Measurements from ENCODE around the gene GPD1.
"Not testable (repeated sequence)": the region's sequence is repeated elsewhere in the genome, so short reads cannot be mapped to it uniquely, and the experiment has no call there.

GPD1 gene

GRCh38 chr12:50132505-50133135 lies 28.8 kb downstream of the GPD1 start:
- DNase-seq, result no peak

- DNase-seq, result no peak
Observed at GRCh38 chr12:50142993-50143392, 39.2 kb downstream of the GPD1 start.

- DNase-seq, result no peak
Observed at GRCh38 chr12:50145439-50145838, 41.6 kb downstream of the GPD1 start.

GRCh38 chr12:50147281-50147680 lies 43.5 kb downstream of the GPD1 start:
- no peak for DNase-seq

GRCh38 chr12:50148011-50148410 lies 44.2 kb downstream of the GPD1 start:
- DNase-seq, result not testable (repeated sequence)

- no peak for DNase-seq
Observed at GRCh38 chr12:50149311-50149710, 45.5 kb downstream of the GPD1 start.

GRCh38 chr12:50151047-50151687 lies 47.4 kb downstream of the GPD1 start:
- no peak for DNase-seq

- not testable (repeated sequence) for DNase-seq
Observed at GRCh38 chr12:50154947-50155346, 51.1 kb downstream of the GPD1 start.

- no peak for DNase-seq
Observed at GRCh38 chr12:50156641-50157040, 52.8 kb downstream of the GPD1 start.

- no peak for DNase-seq
Observed at GRCh38 chr12:50157259-50157658, 53.5 kb downstream of the GPD1 start.

- DNase-seq, result no peak
Observed at GRCh38 chr12:50160643-50161042, 56.8 kb downstream of the GPD1 start.

All from NCI-H345 (cell line).